T-cell (primary cell): ENCODE results near the gene ZMYM4. TPM values are rescaled to one million over a fixed set of nuclear protein-coding genes. Genes with fewer than 3 reads are reported as not detected.

Experiments
- ATAC-seq, 4 experiments: fragments of 200-7000 bp in 3 of 4; fragments of 150-1000 bp in 1 of 4; cut with Tn5 transposase; replicated peaks in 1 of 4; 1 replicate in 3 of 4; 2 replicates in 1 of 4; pipeline ENCODE4 v1.10.0; 2021; ENCODE audit warnings: moderate library complexity in 3 of 4, mild to moderate bottlenecking in 2 of 4, moderate number of reproducible peaks in 1 of 4
- CTCF ChIA-PET, 2 donors: fragments of 300-600 bp; sonication (Branson Sonifier 250); formaldehyde crosslinking; loops; one replicate each; lab custom pipeline; 2022; ENCODE audit warnings: antibody characterized with exemption in 2 of 2; lab: Charles Lee
- POLR2A ChIA-PET, 2 donors: fragments of 300-600 bp; sonication (Branson Sonifier 250); formaldehyde crosslinking; loops; one replicate each; lab custom pipeline; 2022; ENCODE audit warnings: antibody characterized with exemption in 2 of 2; lab: Charles Lee
- DNase-seq, 35 experiments: peaks; one replicate each; pipeline versions ENCODE4 v3.0.0 to v3.0.0-alpha.2; 2013 to 2023
- H3K27ac ChIP-seq: one replicate; pipeline ENCODE4 v1.5.1; 2013; ENCODE audit warnings: low read length
- H3K27me3 ChIP-seq, 2 experiments: replicated peaks in 1 of 2; 1 replicate in 1 of 2; 2 replicates in 1 of 2; pipeline versions ENCODE4 v1.6.1 to v1.7.0; 2013; ENCODE audit warnings: low read length in 1 of 2, mixed read lengths in 1 of 2; ENCODE audit not compliant: control insufficient read depth in 2 of 2, insufficient read depth in 2 of 2; ENCODE audit errors: extremely low read depth in 1 of 2
- H3K36me3 ChIP-seq, 2 donors: 1 replicate in 1 of 2; 2 replicates in 1 of 2; pipeline versions ENCODE4 v1.6.1 to v1.7.0; 2013; ENCODE audit warnings: low read length in 1 of 2; ENCODE audit not compliant: control insufficient read depth in 2 of 2, insufficient read depth in 1 of 2; ENCODE audit errors: extremely low read depth in 1 of 2
- H3K4me1 ChIP-seq, 2 experiments: 1 replicate in 1 of 2; 2 replicates in 1 of 2; pipeline versions ENCODE4 v1.6.1 to v1.7.0; 2013; ENCODE audit warnings: low read length in 2 of 2, mixed read lengths in 1 of 2; ENCODE audit not compliant: insufficient read depth in 2 of 2, control insufficient read depth in 1 of 2; ENCODE audit errors: extremely low read depth in 1 of 2
- H3K4me3 ChIP-seq, 2 donors: 1 replicate in 1 of 2; 2 replicates in 1 of 2; pipeline versions ENCODE4 v1.5.1 to v1.7.0; 2013; ENCODE audit warnings: mild to moderate bottlenecking in 2 of 2, low read length in 1 of 2, moderate library complexity in 1 of 2; ENCODE audit not compliant: control insufficient read depth in 1 of 2; ENCODE audit errors: extremely low read depth in 1 of 2
- H3K9me3 ChIP-seq: 2 replicates; pipeline ENCODE4 v1.7.0; 2013
- H3K27ac Mint-ChIP-seq, 2 donors: one replicate each; pipeline ENCODE4 v1.8.0; 2020 to 2021; ENCODE audit warnings: mild to moderate bottlenecking in 2 of 2, mixed read lengths in 2 of 2
- H3K27me3 Mint-ChIP-seq, 2 donors: one replicate each; pipeline ENCODE4 v1.8.0; 2021 to 2022; ENCODE audit warnings: mixed read lengths in 2 of 2
- H3K36me3 Mint-ChIP-seq: one replicate; pipeline ENCODE4 v1.8.0; 2021; ENCODE audit warnings: mixed read lengths
- H3K4me1 Mint-ChIP-seq, 3 donors: one replicate each; pipeline ENCODE4 v1.8.0; 2020 to 2022; ENCODE audit warnings: mixed read lengths in 3 of 3, mild to moderate bottlenecking in 1 of 3
- H3K4me3 Mint-ChIP-seq, 3 donors: one replicate each; pipeline ENCODE4 v1.8.0; 2020 to 2022; ENCODE audit warnings: mild to moderate bottlenecking in 3 of 3, mixed read lengths in 3 of 3, moderate library complexity in 3 of 3
- H3K9me3 Mint-ChIP-seq, 3 donors: one replicate each; pipeline ENCODE4 v1.8.0; 2020 to 2022; ENCODE audit warnings: mixed read lengths in 3 of 3
- WGBS: methylation state at CpG from one replicate; pipeline ENCODE4 v1.1.5; 2013; ENCODE audit warnings: missing lambda C conversion rate; ENCODE audit not compliant: insufficient coverage; 5-methylcytosine and 5-hydroxymethylcytosine counted together
- total RNA-seq, 35 experiments: library from RNA in 6 of 35; stranded (reverse) in 6 of 35; fragments of 120-200 nt in 1 of 35; gene quantifications; one replicate each; pipeline versions ENCODE4 v1.2.1 to v1.2.4 and lab custom pipeline; 2013 to 2026

ZMYM4 gene
- total RNA-seq, 5 donors from 2014 or later (not counting 1 experiment from before 2014, with no cell fraction given) = 28.7 to 41.7 (median 38.5) TPM

DNA sequence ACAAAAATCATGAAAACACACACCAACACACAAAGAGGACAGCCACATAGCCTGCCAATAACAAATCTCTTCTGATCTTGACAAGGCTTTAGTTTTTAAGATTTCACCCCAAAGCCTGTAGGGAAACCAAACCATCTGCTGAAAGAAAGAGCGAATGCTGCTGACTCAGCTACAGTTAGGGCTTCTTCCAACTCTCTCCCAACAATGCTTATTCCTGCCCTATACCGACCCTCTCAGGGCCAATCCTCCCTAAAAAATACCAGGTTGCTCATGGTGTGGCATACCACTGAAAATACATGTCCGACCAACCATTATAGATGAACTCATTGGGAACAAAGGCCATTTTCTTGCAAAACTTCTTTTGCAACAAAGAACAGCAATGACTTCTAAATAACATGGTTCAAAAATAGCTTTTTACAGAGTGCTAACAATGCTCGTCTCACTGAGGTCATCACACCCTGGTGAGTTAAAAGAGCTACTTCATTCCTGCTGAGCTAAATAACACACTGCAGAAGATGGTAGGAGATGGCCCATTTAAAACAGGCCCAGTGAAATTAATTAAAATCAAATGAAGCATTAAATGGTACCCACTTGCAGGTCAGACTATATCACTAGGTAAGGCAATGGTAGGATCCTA, 202.6 kb downstream of the ZMYM4 start:
- H3K36me3 Mint-ChIP-seq = peaks cover 50% of the 10 kb centered on the region
- H3K9me3 ChIP-seq = no peaks in the 10 kb centered on the region
- H3K4me3 Mint-ChIP-seq = no peak overlapping the region
- no peak overlapping the region for H3K27ac ChIP-seq
- no peaks in the 10 kb centered on the region for H3K27me3 Mint-ChIP-seq
- peaks cover 0 to 52% of the 10 kb centered on the region in 2 donors for H3K36me3 ChIP-seq
- no peak overlapping the region for H3K27ac Mint-ChIP-seq
- ATAC-seq (no peak), DNase-seq (no peak)
- CTCF ChIA-PET = no interaction called here
- no peaks in the 10 kb centered on the region for H3K4me1 ChIP-seq
- POLR2A ChIA-PET = interaction anchor here in 1 of 2 donors (0.6 kb wide), 1 partner anchor 9 kb away, joined by 9 read pairs; no protein-coding TSS in a partner anchor
- H3K9me3 Mint-ChIP-seq = peaks cover 0 to under 1% (median 0%) of the 10 kb centered on the region in 3 donors
- peaks cover 0 to 8% (median 8%) of the 10 kb centered on the region in 3 donors for H3K4me1 Mint-ChIP-seq
- H3K4me3 ChIP-seq = no peak overlapping the region
- WGBS = 93% methylated on average over 3 of the region's 4 CpGs
- H3K27me3 ChIP-seq = no peaks in the 10 kb centered on the region

Other genes starting within 250 kb of the ZMYM4 start
- 10 to 100 TPM; 28.9 to 36.1 (median 33.9) TPM for gene ZMYM6, start 236.8 kb upstream of the ZMYM4 start, total RNA-seq
- 10 to 100 TPM; 13.7 to 26.5 (median 17.6) TPM for gene ZMYM1, start 189.3 kb upstream of the ZMYM4 start, total RNA-seq
- 100 to 1,000 TPM; 287 to 589 (median 319) TPM for gene SFPQ, start 75.6 kb upstream of the ZMYM4 start, total RNA-seq